GM18520 (cell line): ENCODE results near the gene CCDC63.

Source experiments
- ATAC-seq: cut with Tn5 transposase; IDR thresholded peaks from one replicate; pipeline ENCODE4 v1.9.1; 2021; ENCODE audit not compliant: unreplicated experiment

Gene CCDC63

GRCh38 chr12:110920324-110920910, 73.6 kb downstream of the CCDC63 start, which contains the start of gene MYL2:
Gene MYL2, minus strand, starts transcription at chr12:110920579. Its CDS starts 50 bp downstream, at chr12:110920529.
- no peak for ATAC-seq

GRCh38 chr12:110921262-110921661, 74.5 kb downstream of the CCDC63 start:
- ATAC-seq: no peak

- no peak for ATAC-seq
Observed at GRCh38 chr12:110922652-110923051, 75.9 kb downstream of the CCDC63 start.

GRCh38 chr12:110923192-110923591, 76.4 kb downstream of the CCDC63 start:
- no peak for ATAC-seq

GRCh38 chr12:110923692-110924334, 77.0 kb downstream of the CCDC63 start:
- ATAC-seq: no peak

- ATAC-seq: no peak
Observed at GRCh38 chr12:110927546-110927945, 80.8 kb downstream of the CCDC63 start.

- no peak for ATAC-seq
Observed at GRCh38 chr12:110928700-110929099, 81.9 kb downstream of the CCDC63 start.

- ATAC-seq: no peak
Observed at GRCh38 chr12:110929818-110930217, 83.0 kb downstream of the CCDC63 start.

- no peak for ATAC-seq
Observed at GRCh38 chr12:110930348-110931314, 83.8 kb downstream of the CCDC63 start.

GRCh38 chr12:110931315-110931728, 84.5 kb downstream of the CCDC63 start:
- no peak for ATAC-seq

- no peak for ATAC-seq
Observed at GRCh38 chr12:110932046-110932445, 85.3 kb downstream of the CCDC63 start.

- ATAC-seq: no peak
Observed at GRCh38 chr12:110933326-110933974, 86.7 kb downstream of the CCDC63 start.

GRCh38 chr12:110934093-110934852, 87.5 kb downstream of the CCDC63 start:
- ATAC-seq: no peak

- no peak for ATAC-seq
Observed at GRCh38 chr12:110935588-110935987, 88.8 kb downstream of the CCDC63 start.

GRCh38 chr12:110936367-110937103, 89.7 kb downstream of the CCDC63 start:
- no peak for ATAC-seq

- ATAC-seq: no peak
Observed at GRCh38 chr12:110937104-110937641, 90.4 kb downstream of the CCDC63 start.

- no peak for ATAC-seq
Observed at GRCh38 chr12:110940296-110940695, 93.5 kb downstream of the CCDC63 start.

- no peak for ATAC-seq
Observed at GRCh38 chr12:110940933-110941332, 94.1 kb downstream of the CCDC63 start.

- ATAC-seq: no peak
Observed at GRCh38 chr12:110941391-110941790, 94.6 kb downstream of the CCDC63 start.
